Transverse colon (tissue), 4 donors: ENCODE data around the gene C16orf89. TPM values are rescaled to one million over a fixed set of nuclear protein-coding genes. Genes with fewer than 3 reads are reported as not detected.
"Not testable (repeated sequence)": the region's sequence is repeated elsewhere in the genome, so short reads cannot be mapped to it uniquely, and the experiment has no call there.

ENCODE experiments used
- DNase-seq: peaks from one replicate; pipeline ENCODE4 v3.0.0-alpha.2; 2019
- H3K27ac ChIP-seq, 4 donors: fragments of 200-600 bp; sonication (generic); 2 replicates each; pipeline ENCODE4 v1.5.1; 2016 to 2018; ENCODE audit warnings: inconsistent platforms in 4 of 4
- H3K27me3 ChIP-seq: fragments of 200-600 bp; sonication (generic); 2 replicates; pipeline ENCODE4 v1.5.1; 2017; ENCODE audit warnings: inconsistent platforms
- H3K36me3 ChIP-seq, 4 donors: fragments of 200-600 bp; sonication (generic); 2 replicates each; pipeline ENCODE4 v1.5.1; 2017 to 2019; ENCODE audit warnings: inconsistent platforms in 4 of 4
- H3K4me1 ChIP-seq, 4 donors: fragments of 200-600 bp; sonication (generic); 2 replicates each; pipeline ENCODE4 v1.5.1; 2017 to 2020; ENCODE audit warnings: inconsistent platforms in 4 of 4
- H3K4me3 ChIP-seq, 4 donors: fragments of 200-600 bp; sonication (generic); 1 replicate in 1 of 4; 2 replicates in 3 of 4; pipeline versions ENCODE4 v1.5.1 to v1.6.1; 2017 to 2019; ENCODE audit warnings: inconsistent platforms in 4 of 4
- H3K9me3 ChIP-seq, 2 donors: fragments of 200-600 bp; sonication (generic); 2 replicates each; pipeline ENCODE4 v1.5.1; 2017 to 2019; ENCODE audit warnings: inconsistent platforms in 2 of 2
- POLR2A ChIP-seq: fragments of 450-650 bp; IDR thresholded peaks from one replicate; pipeline ENCODE4 v1.6.1; 2016; ENCODE audit warnings: antibody characterized with exemption, mild to moderate bottlenecking, moderate library complexity
- POLR2AphosphoS5 ChIP-seq, 3 donors: sonication (generic); formaldehyde crosslinking; IDR thresholded peaks; one replicate each; pipeline ENCODE4 v1.6.1; 2016; ENCODE audit warnings: antibody characterized with exemption in 3 of 3
- WGBS, 2 donors: methylation state at CpG; one replicate each; pipeline ENCODE4 v1.1.5; 2018; ENCODE audit warnings: low coverage in 1 of 2; 5-methylcytosine and 5-hydroxymethylcytosine counted together
- in situ Hi-C, 4 donors: fragments of 200-750 bp; cut with MboI; loops; one replicate each; pipeline versions ENCODE4 v1.15.0 to v1.15.1; 2017; ENCODE audit warnings: low sequenced_read_pairs in 3 of 4, low pct_ligation_motif_present in 1 of 4, low pct_unique_long_range_greater_than_20kb in 1 of 4
- intact Hi-C: fragments of 100-400 bp; cut with DNase I; formaldehyde crosslinking; loops from one replicate; pipeline ENCODE4 v1.15.1; 2023; ENCODE audit warnings: low total_unique reads
- total RNA-seq, 4 donors: library from RNA; depleted of rRNA; stranded (reverse); fragments of >200 nt; gene quantifications; one replicate each; pipeline ENCODE4 v1.1.0, GENCODE V29; 2016

Gene C16orf89
- total RNA-seq, 4 donors from 2014 or later = 1.5 to 8.6 TPM; not detected in 2

DNA sequence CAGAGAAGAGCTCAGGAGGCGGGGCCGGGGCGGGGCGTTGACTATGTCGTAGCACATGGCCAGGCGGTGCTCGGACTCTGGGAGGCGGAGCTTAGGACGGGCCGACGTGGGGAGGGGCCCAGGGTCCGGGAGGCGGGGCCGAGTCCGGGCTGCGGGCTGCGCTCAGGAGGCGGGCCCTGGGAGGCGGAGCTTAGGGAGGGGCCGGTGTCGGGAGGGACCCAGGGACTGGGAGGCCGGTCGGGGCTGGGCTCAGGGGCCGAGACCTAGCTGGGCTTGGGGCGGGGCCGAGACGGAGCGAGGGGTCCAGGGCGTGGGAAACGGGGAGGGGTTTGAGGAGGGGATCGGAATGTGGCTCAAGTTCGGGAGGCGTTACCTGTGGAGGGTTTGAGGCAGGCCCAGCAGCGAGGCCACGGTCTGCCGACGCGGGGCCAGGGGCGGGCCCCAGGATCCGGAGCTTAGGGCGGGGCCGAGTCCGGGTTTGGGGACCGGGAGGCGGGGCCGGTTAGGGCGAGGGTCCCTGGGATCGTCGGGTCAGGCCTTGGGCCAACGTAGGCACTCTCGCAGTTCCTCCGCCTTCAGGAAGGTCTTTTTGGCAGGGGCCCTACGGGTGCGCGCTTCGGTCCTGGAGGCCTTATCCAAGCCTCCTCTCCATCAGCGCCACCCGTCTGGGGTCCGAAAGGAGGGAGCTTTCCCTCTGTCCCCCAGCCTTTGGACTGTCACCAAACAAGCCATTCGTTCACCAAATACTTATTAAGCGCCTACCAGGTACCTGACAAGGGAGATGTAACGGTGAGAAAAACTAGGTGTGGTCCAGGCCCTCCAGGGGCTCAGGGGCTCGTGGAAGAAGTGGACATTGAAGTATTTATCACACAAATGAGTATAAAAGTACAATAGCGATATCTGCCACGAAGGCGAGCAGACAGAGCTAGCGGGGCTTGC, 32.7 kb upstream of the C16orf89 start:
- 0 to 2% methylated on average over 1 to 39 of the region's 67 CpGs for WGBS, 2 donors
- intact Hi-C loops = loop anchor here (10.0 kb wide), 1 partner anchor 744 kb away; the partner anchor contains the start of gene PAM16
- H3K36me3 ChIP-seq, H3K9me3 ChIP-seq, H3K27me3 ChIP-seq, in situ Hi-C loops: not testable (repeated sequence)
- Histone ChIP-seq H3K27ac (peak overlapping the region; percentile 86 to 93 (median 90)), H3K4me1 (peaks cover 0 to 11% (median 5%) of the 10 kb centered on the region in 4 donors), H3K4me3 (peak overlapping the region; percentile 23 to 89 (median 88))
- DNase-seq = peak; percentile 80
- TF ChIP-seq POLR2A = peak; percentile 53

DNA sequence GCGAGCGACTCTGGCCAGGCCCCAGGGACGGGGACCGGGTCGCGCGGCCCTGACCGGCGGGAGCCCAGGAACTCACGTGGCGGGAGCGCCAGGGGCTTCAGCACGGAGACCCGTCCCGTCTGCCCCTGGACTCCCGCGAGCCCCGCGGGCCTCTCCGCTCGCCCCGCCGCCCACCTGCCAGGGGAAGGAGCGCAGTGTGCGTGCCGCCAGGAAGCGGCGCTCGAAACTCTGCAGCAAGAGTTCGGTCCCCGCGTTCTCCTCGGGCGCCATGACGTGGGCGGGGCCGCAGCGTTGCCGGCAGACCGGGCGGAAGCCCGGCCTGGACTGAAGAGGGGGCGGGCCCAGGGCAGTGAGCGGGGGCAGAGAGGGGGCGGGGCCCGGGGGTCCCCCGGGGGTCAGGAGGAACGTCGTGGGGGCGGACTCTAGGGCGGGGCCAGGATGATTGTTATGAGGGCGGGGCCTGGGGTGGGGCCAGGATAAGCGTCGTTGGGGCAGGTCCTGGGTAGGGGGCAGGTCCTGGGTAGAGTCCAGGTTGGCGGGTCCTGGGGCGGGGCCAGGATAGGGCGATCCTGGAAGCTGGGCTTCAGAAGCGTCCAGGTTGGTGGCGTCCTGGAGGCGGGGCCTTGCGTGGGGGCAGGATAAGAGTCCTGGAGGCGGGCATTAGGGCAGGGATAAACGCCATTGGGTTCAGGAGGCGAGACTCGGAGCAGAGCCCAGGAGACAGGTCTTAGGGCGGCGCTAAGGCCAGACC, 31.9 kb upstream of the C16orf89 start, which contains the start of gene EEF2KMT:
Gene EEF2KMT (minus strand): TSS at position 326 of the 751 bp plus-strand sequence. CDS start 56 bp downstream, at position 270.
- H3K36me3 ChIP-seq, in situ Hi-C loops, H3K27me3 ChIP-seq, H3K9me3 ChIP-seq: not testable (repeated sequence)
- intact Hi-C loops = loop anchor here (10.0 kb wide), 1 partner anchor 743 kb away; the partner anchor contains the start of gene PAM16
- TF ChIP-seq POLR2AphosphoS5 (IDR thresholded peaks at IDR 0.05) = peak in 2 of 3 donors; percentile 12 to 64
- H3K4me1 ChIP-seq = peaks cover 0 to 11% (median 5%) of the 10 kb centered on the region in 4 donors
- peak within 1 kb of the TSS; percentile 85 to 89 (median 88) for H3K4me3 ChIP-seq
- DNase-seq = peak; percentile 99
- H3K27ac ChIP-seq = peak within 1 kb of the TSS; percentile 86 to 93 (median 90)
- WGBS, 2 donors = 1% methylated on average over 15 of the region's 67 CpGs; no CpG with 5 or more reads in 1 of the 2 donors

DNA sequence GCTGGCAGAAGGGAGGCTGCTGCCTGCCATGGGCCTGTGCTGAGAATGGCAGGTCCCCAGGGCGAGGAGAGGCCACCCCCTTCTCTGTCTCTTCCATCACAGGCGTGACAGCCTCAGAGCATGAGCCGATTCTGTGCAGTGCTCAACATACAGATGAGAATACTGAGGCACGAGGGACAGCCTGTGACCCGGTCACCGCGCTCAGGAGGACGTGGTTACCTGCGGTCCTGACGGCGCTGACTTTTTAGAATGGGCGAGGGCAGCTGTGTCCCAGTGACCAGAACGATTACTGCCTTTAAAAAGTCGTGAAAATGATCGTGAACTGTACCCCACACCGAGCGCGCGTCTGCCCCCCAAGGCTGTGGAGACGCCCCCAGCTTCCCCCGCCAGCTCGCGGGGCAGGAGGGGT, 31.3 kb upstream of the C16orf89 start:
- in situ Hi-C loops, DNase-seq: not testable (repeated sequence)

DNA sequence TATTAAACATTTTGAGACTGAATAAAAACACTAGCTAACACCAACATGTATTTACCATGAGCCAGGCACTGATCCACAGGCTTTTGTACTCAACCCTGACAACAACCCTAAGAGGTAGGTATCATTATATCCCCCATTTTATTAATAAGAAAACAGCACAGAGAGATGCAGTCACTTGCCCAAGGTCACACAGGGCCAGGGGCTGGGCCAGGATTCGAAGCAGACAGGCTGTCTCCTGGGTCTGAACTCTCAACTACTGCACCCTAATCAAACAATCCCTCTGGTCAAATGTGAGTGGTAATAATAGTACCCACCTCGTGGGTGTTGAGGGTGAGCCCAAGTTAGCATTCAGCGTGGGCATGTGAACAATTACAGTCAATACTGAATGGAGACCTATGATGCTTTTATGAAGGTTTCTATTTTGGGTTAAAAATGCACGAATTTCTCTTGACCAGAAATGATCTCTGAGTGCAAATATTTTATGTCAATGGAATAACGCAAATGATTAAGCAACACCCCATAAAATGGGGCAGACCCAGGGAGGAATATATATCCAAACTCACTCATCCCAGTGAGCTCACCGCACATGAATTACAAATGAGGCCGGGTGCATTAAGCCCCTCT, 30.8 kb upstream of the C16orf89 start:
- H3K36me3 ChIP-seq, H3K9me3 ChIP-seq, DNase-seq, in situ Hi-C loops, H3K27me3 ChIP-seq: not testable (repeated sequence)
- Histone ChIP-seq H3K4me1 (peaks cover 0 to 11% (median 7%) of the 10 kb centered on the region in 4 donors), H3K27ac (peak overlapping the region in 3 of 4 donors; percentile 89 to 93 (median 90)), H3K4me3 (peak overlapping the region in 2 of 4 donors; percentile 88 to 89)
- WGBS, 2 donors = 11 to 24% methylated on average over 4 to 7 of the region's 7 CpGs
- intact Hi-C loops = loop anchor here (10.0 kb wide), 1 partner anchor 742 kb away; the partner anchor contains the start of gene PAM16

More for the DNA sequence above, 31.3 kb upstream of the C16orf89 start:
- intact Hi-C loops = loop anchor here (10.0 kb wide), 1 partner anchor 742 kb away; the partner anchor contains the start of gene PAM16
- Histone ChIP-seq H3K27ac (peak overlapping the region; percentile 86 to 93 (median 90)), H3K4me3 (peak overlapping the region; percentile 85 to 89 (median 88)), H3K4me1 (peaks cover 0 to 11% (median 6%) of the 10 kb centered on the region in 4 donors)
- not testable (repeated sequence) for H3K36me3 ChIP-seq, H3K9me3 ChIP-seq, H3K27me3 ChIP-seq
- WGBS, 2 donors = 1% methylated on average over 20 of the region's 23 CpGs; no CpG with 5 or more reads in 1 of the 2 donors

DNA sequence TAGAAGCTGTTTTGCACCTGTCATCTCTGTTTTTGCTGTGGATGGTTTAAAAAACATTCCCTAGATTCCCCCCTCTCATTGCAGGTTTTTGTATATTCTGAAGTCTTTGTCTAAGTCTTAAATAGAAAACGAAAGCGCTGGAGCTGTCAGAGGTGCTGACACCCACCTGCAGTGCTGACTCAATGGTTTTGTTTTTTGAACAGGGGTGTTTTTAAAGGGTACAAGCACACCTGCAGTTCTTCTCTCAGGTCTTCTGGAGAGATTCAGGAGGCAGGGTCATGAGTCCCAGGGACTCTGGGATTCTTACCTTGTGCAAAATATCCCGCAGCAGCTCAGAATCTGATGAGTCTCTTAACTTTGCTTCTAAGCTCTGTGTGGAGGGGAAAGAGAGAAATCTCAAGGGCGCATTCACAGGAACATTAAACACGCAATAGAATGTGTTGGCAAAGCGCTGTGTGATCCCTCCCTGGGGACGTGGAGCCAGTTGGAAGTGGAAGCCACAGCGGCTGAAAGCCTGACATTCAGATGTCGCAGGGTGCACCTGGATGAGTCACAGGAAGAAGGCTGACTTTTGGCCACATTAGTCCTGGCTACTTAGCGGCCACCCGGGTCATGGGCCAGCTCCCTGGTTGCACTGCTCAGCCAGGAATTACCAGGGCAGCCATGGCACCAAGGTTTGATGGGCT, 29.5 kb upstream of the C16orf89 start:
- in situ Hi-C loops, H3K9me3 ChIP-seq, DNase-seq, H3K27me3 ChIP-seq, H3K27ac ChIP-seq, H3K4me3 ChIP-seq, H3K36me3 ChIP-seq: not testable (repeated sequence)
- intact Hi-C loops = loop anchor here (10.0 kb wide), 1 partner anchor 740 kb away; the partner anchor contains the start of gene PAM16
- 67 to 90% methylated on average over 3 to 11 of the region's 11 CpGs for WGBS, 2 donors
- peaks cover 0 to 11% (median 7%) of the 10 kb centered on the region in 4 donors for H3K4me1 ChIP-seq

DNA sequence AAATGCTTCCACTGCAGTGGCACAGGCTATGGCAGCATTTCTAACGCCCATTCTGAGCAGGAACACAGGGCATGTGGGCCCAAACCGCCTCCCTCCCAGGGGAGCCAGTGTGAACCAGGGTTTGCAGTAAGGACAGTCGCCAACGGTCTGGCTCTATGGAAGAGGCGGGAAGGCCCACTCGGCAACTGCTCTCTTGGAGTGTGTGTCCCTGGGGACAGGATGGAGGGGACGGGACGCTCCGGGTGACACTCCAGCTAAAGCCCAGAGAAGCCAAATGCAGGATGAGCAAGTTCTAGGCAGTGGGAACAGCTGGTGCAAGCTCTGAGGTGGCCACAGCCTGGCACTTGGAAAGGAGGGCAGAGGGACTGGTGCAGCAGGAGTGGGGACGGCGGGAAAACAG, 28.0 kb upstream of the C16orf89 start:
- H3K27ac ChIP-seq, H3K9me3 ChIP-seq, H3K27me3 ChIP-seq, H3K36me3 ChIP-seq, DNase-seq, in situ Hi-C loops, H3K4me3 ChIP-seq, H3K4me1 ChIP-seq: not testable (repeated sequence)
- WGBS, 2 donors = 84% methylated on average over 10 of the region's 11 CpGs; no CpG with 5 or more reads in 1 of the 2 donors
- intact Hi-C loops = loop anchor here (10.0 kb wide), 1 partner anchor 739 kb away; the partner anchor contains the start of gene PAM16

DNA sequence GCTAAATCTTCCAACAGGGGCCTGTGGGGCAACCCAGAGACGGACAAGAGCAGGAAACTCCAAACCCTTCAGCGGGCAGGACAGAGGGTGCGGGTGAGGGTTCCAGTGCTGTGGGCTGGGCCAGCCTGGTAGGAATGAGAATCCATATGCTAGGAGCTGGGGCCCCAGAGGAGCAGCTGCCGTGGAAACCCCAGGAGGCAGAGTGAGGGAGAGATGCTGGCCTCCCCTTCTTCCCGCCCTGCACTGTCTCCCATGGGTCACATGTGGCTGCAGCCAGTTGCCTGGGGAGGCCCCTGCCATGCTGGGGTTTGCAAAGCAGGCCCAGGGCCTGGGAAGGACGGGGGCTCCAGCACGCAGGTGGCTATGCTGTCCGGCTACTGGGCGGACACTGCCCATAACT, 27.3 kb upstream of the C16orf89 start:
- WGBS, 2 donors = 81% methylated on average over 9 of the region's 9 CpGs; no CpG with 5 or more reads in 1 of the 2 donors
- H3K4me3 ChIP-seq, DNase-seq, H3K4me1 ChIP-seq, H3K36me3 ChIP-seq, H3K9me3 ChIP-seq, H3K27me3 ChIP-seq, in situ Hi-C loops, H3K27ac ChIP-seq: not testable (repeated sequence)
- intact Hi-C loops = loop anchor here (10.0 kb wide), 1 partner anchor 738 kb away; the partner anchor contains the start of gene PAM16

DNA sequence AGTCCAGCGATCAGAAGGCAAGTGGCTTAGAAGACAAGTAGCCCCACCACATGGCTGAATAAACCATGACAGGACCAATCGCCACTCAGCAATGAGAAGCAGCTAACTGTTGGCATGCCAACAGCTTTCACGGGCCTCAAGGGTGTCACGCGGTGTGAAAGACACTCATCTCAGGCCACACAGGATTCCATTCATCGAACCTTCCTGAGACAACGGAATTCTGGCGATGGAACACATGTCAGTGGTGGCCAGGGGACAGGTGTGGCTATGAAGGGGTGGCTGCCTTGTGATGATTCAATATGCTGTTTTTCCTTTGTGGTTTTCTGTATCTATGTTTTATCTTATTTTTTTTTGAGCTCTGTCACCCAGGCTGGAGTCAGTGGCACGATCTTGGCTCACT, 24.8 kb upstream of the C16orf89 start:
- H3K9me3 ChIP-seq, H3K27ac ChIP-seq, H3K27me3 ChIP-seq, H3K4me3 ChIP-seq, H3K4me1 ChIP-seq, DNase-seq, H3K36me3 ChIP-seq, in situ Hi-C loops: not testable (repeated sequence)
- intact Hi-C loops = loop anchor here (10.0 kb wide), 1 partner anchor 736 kb away; the partner anchor contains the start of gene PAM16
- 90 to 93% methylated on average over 3 to 9 of the region's 9 CpGs for WGBS, 2 donors
